ENCODE measurements around the gene PAN2. TPM values are rescaled to one million over a fixed set of nuclear protein-coding genes. Genes with fewer than 3 reads are reported as not detected.

PAN2 gene
- total and polyA plus RNA-seq, 10 of the 15 experiments (the other 5 are each of a cell fraction or from before 2014, with no cell fraction given): 14.4 to 61.8 (median 34.9) TPM

DNA sequence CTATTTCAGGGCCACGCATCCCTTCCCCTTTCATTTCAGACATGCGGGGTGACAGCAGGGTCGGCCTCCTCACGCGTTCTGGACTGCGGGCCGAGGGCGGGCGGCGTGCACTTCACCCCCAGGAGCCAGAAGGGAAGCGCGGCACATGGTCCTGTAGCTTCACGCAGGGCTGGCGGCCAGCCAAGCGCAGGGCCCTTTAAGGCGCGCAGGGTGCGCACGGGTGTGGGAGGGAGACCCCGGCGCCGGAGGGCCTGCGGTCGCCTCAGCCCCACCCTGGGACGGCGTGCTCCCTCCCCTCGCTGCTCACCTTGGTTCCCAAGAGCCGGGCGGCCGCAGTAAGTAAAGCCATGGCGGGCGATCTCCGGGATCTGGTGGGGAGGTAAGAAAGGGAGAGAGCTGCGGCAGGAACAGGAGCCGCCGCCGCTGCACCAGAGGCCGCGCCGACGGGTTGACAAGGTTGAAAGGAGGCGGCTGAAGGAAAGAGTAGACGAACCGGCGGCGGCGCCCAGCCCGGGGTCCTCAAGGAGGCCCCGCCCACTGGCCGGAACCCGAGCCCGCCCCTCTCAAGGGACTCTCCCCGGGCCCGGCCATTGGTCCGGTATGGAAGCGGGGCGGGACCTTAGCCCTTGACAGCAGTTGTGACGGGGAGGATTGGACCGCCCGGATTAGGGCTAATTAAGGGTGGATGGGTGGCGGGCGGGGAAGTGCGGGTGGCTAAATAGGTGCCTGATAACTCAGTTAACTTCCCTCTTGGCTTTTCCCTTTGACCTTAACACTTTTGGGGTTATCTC lies 33.8 kb downstream of the PAN2 start, which contains the start of gene CS (continued):
- TF ChIP-seq, protein P1, sequence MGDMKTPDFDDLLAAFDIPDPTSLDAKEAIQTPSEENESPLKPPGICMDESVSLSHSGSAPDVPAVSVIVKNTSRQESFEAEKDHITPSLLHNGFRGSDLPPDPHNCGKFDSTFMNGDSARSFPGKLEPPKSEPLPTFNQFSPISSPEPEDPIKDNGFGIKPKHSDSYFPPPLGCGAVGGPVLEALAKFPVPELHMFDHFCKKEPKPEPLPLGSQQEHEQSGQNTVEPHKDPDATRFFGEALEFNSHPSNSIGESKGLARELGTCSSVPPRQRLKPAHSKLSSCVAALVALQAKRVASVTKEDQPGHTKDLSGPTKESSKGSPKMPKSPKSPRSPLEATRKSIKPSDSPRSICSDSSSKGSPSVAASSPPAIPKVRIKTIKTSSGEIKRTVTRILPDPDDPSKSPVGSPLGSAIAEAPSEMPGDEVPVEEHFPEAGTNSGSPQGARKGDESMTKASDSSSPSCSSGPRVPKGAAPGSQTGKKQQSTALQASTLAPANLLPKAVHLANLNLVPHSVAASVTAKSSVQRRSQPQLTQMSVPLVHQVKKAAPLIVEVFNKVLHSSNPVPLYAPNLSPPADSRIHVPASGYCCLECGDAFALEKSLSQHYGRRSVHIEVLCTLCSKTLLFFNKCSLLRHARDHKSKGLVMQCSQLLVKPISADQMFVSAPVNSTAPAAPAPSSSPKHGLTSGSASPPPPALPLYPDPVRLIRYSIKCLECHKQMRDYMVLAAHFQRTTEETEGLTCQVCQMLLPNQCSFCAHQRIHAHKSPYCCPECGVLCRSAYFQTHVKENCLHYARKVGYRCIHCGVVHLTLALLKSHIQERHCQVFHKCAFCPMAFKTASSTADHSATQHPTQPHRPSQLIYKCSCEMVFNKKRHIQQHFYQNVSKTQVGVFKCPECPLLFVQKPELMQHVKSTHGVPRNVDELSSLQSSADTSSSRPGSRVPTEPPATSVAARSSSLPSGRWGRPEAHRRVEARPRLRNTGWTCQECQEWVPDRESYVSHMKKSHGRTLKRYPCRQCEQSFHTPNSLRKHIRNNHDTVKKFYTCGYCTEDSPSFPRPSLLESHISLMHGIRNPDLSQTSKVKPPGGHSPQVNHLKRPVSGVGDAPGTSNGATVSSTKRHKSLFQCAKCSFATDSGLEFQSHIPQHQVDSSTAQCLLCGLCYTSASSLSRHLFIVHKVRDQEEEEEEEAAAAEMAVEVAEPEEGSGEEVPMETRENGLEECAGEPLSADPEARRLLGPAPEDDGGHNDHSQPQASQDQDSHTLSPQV (IDR thresholded peaks at IDR 0.05): no peak
- TF ChIP-seq KDM1A (IDR thresholded peaks at IDR 0.05; ENCODE audit: borderline replicate concordance) (no peak), ZNF384 (IDR thresholded peaks at IDR 0.05; ENCODE audit: borderline replicate concordance, low read depth, low read length) (no peak), RB1 (IDR thresholded peaks at IDR 0.05; ENCODE audit: borderline replicate concordance) (peak; percentile 48; the same call in 1 of the 2 replicates), YBX1 (IDR thresholded peaks at IDR 0.05) (no peak), HCFC1 (IDR thresholded peaks at IDR 0.05; ENCODE audit: low read length) (no peak; the same call in 1 of the 2 replicates), POLR2AphosphoS5 (IDR thresholded peaks at IDR 0.05; ENCODE audit: low read length) (peak; percentile 75), SIN3A (IDR thresholded peaks at IDR 0.05; ENCODE audit: low read depth, low read length) (peak; percentile 13; the same call in 1 of the 2 replicates), SREBF2 (IDR thresholded peaks at IDR 0.05; ENCODE audit: low read length) (no peak), E2F4 (IDR thresholded peaks at IDR 0.05; ENCODE audit: low read depth, low read length) (no peak), SP1 (IDR thresholded peaks at IDR 0.05; ENCODE audit: low read depth, low read length) (peak; percentile 81), SMAD5 (IDR thresholded peaks at IDR 0.05; ENCODE audit: low read depth) (peak; percentile 73; the same call in 1 of the 2 replicates), NKRF (conservative IDR thresholded peaks at IDR 0.05) (peak; percentile 87), MEF2A (IDR thresholded peaks at IDR 0.05; ENCODE audit: insufficient read depth, low read depth, low read length) (0 out of 2 replicates have a peak, but pooled peaks have one; percentile 40), CUX1 (IDR thresholded peaks at IDR 0.05; ENCODE audit: insufficient replicate concordance, low read depth, low read length) (no peak)
- TF ChIP-seq, protein P2, sequence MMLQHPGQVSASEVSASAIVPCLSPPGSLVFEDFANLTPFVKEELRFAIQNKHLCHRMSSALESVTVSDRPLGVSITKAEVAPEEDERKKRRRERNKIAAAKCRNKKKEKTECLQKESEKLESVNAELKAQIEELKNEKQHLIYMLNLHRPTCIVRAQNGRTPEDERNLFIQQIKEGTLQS (IDR thresholded peaks at IDR 0.05; ENCODE audit: borderline replicate concordance, extremely low read depth, low read depth, low read length): no peak
